GF-D8 (cell line): ENCODE results near the gene AGAP1.

Experiments used
- DNase-seq: peaks from one replicate; lab custom pipeline; 2025; lab: John Stamatoyannopoulos, UW

AGAP1 gene

DNA sequence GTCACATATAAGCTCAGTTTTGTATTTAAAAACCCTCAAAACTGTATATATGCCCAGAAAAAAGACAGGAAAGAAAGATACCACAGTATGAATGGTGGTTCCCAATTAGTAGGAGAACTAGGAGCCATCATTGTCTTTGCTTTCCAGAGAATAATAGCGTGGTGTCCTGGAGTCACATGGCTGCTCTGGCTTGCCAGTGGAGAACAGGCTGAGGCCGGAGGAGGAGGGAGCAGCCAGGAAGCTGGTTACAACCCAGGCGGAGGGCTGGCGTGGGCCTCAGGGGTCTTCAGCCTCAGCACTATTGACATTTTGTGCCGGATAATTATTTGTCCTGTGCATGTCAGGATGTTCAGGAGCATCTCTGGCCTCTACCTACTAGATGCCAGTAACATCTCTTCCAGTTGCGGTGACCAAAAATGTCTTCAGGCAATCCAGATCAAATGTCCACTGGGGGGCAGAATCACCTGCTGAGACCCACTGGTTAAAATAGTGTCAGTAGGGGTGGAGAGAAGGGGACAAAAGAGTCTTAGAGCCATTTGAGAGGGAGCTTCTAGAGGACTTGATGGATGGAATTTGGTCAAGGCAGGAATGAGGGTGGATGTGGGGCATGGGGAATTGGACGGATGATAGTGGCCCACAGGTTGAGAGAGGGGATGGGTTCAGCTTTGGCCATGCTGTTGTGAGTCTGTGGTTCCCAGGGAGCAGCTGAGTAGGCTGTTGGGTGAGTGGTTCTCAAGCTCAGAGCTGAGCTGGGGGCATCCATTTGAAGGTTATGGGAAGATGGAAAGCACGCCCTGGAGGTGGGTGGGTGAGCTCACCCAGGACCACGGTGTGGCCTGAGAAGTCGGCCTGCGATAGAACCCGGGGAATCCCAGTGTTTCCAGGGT is 144.9 kb downstream of the AGAP1 start:
- DNase-seq, result no peak

- no peak for DNase-seq
These were observed 145.6 kb downstream of the AGAP1 start for GRCh38 chr2:235639428-235639773.

DNA sequence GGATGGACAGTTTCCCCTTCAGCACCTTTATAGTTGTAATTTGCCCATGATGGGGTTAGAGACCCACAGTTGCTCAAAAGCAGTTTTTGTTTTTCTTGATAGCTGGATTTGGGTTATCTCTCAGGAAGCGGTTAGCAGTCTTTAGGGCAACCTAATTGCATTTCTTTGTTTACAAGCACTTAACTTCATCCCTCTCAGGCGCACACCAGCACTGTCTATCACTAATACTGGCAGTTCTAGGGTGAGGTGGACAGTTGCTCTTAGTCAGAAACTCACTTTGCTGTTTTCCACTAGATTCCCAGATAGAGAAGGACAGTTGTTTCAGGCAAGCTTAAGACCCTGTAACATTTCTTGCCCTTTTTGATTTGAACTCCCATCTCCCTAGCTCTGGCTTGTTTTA is 146.0 kb downstream of the AGAP1 start:
- no peak for DNase-seq

DNA sequence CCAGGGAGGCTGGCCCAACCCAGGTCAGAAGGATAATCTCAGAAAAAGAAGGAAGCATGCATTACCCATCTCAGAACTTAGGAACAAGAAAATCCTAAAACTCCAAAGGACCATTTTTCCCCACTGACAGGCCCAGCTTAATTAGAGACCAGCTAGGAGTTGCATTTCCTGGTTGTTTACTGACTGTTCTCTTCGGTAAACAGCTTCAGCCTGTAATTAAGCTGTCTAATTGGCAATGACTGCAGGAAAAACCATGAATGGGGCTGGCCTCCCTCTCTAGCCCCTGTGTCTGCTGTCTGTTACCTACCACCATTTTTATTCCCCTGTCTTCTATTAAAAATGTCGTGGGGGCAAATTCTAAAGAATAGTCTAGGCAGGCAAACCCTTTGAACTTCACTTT is 146.5 kb downstream of the AGAP1 start:
- DNase-seq, result no peak

GRCh38 chr2:235640926-235641723 is 147.3 kb downstream of the AGAP1 start:
- DNase-seq, result no peak

DNA sequence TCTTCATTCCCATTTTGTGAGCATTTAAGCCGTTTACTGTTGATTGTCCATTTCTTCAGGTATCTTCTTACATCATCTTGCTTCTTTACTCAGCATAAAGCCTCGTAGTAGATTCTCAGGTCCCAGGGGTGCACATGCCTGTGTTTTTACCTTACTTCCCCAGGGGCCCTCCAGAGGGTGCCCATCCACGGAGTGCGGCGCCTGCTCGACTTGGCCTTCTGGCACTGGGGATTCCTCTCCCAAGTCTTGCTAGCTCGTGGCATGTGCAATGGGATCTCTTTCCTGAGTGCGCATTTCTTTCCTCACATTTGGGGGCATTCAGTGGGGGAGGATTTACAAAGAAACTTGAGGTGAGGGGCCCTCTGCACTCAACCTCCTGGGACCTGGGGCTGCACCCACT is 148.1 kb downstream of the AGAP1 start:
- no peak for DNase-seq

DNA sequence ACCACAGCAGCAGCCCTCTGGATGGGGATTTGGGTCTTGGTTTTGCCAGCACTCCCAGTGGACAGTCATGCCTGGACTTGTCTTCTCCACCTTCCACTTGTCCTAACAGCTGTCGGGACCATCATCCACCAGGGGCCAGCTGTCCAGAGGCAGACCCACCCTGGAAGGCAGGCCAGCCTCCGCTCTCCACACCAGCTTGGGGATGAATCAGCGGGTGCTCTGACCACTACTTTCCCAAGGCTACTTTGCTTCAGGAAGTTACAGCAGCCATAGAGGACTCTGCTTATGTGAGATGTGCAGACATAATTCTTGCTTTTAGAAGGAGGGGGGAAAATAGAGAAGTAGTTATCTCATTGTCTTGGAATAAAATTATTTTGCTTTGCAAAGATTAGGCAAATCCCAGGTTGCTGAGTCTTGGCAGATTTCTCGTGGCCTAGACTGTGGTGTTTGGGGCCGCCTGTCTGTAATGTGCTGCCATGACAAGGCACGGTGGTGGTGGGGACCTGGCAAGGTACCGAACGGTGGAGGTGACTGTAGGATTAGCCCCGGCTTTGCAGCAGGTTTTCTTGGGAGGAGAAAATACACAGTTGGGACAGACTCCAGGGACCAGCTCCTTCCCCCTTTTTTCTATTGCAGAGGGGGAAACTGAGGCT is 148.7 kb downstream of the AGAP1 start:
- DNase-seq, result no peak

DNA sequence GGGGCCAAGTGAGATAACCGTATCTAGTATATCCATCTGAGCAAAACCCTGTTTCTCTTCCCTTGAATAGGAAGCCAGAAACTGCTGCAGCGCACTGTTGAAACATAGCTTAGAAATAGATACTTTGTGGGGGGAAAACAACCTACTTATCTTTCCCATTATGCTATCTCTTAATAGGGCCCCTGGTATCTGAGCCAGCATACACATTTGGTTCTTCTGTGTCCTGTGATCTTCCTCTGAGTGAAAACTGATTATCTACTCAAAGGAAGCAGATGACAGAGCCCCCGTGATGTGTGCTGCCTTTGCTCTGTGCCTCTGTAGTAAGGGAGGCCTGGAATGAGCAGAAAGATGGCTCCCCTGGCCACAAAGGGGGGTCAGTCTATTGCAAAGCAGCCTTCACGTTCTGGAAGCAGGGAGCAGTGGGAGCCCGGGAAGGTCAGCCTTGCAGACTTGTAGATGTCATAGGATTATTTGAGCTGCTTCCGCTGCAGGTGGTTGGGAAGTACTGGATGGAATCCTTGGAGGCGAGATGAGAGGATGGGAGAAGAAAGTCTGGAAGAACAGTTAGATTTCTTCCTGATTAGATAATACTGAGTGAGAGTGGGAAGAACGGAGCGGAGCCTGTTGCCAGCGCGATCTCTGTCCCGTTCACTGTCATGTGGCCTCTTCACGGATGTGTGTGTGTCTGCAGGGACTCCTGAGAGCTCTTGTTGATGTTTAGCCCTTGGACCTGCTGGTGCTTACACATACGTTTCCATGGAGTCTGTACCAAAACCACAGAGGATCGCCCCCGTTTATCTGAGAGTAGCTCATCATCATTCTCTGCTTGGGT is 150.1 kb downstream of the AGAP1 start:
- DNase-seq, result no peak

DNA sequence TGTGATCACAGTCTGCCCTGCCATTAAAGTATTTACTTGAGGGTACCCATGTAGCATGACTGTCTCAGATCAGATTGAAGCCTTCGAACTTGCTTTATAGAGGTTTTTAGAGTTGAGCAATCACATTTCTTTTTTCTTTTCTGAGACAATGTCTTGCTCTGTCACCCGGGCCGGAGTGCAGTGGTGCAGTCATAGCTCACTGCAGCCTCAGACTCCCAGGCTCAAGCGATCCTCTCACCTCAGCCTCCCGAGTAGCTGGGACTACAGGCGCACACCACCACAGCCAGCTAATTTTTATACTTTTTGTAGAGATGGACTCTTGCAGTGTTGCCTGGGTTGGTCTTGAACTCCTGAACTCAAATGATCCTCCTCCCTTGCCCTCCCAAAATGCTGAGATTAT is 153.4 kb downstream of the AGAP1 start:
- DNase-seq, result no peak

- DNase-seq, result no peak
These were observed 154.0 kb downstream of the AGAP1 start for GRCh38 chr2:235647877-235648276.

DNA sequence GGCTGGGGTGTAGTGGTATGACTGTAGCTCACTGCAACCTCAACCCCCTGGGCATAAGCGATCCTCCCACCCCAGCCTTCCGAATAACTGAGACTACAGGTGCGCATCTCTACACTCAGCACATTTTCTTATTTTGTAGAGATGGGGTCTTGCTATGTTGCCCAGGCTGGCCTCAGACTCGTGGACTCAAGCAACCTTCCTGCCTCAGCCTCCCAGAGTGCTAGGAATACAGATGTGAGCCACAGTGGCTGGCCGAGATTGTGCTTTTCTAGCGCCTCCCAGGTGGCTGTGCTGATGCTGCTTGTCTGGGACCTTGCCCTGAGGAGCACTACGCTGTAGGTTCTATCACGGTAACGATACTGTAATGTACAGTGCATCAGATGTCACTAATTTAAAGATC is 155.6 kb downstream of the AGAP1 start:
- DNase-seq, result no peak

GRCh38 chr2:235651643-235652042 is 157.8 kb downstream of the AGAP1 start:
- DNase-seq, result no peak

- DNase-seq, result no peak
These were observed 160.4 kb downstream of the AGAP1 start for GRCh38 chr2:235654103-235654813.

GRCh38 chr2:235658351-235659174 is 164.7 kb downstream of the AGAP1 start:
- no peak for DNase-seq

DNA sequence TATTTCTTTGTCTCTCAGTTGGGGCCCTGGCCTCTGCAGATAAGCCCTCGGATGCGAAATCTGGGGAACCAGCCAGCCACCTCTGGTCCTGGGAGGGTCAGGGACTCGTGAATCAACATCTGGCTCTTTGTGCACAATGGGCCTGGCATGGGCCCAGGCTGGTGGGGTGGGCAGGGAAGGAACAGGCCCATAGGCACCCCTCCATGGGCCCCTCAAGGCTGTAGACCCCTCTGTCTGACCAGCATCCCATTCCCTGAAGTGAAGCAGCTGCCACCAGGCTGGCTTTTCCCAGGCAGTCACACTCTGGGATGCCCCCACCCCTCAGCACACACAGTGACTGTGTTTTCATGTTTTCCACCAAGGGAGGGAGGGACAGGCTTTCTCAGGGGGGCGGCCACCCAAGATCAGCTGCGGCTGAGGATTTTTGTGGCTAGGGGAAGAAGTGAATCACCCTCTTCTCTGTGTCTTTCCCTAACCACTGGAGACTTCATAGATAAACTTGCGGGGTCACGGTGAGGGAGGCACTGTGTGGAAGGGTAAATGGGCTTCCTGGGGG is 166.0 kb downstream of the AGAP1 start:
- DNase-seq, result no peak

- DNase-seq, result no peak
These were observed 166.7 kb downstream of the AGAP1 start for GRCh38 chr2:235660484-235661082.

GRCh38 chr2:235661167-235661937 is 167.5 kb downstream of the AGAP1 start:
- no peak for DNase-seq

- DNase-seq, result no peak
These were observed 168.1 kb downstream of the AGAP1 start for GRCh38 chr2:235661952-235662351.

DNA sequence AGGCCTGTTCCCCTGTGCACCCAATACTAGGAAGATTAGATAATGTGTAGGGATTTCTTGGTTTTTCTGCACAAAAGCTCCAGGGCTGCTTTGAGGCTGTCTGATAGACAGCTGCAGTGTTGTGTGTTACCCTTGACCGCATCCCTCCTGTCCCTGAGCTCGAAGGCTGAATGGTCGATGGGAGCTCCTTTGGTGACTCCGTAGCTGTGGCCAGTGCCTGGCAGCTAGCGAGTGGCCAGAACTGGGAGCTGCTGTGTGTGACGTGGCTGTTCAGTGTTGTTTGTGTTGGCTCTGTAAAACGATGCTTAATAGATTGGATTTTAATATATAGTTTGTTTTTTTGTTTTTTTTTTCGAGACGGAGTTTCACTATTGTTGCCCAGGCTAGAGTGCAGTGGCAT is 170.0 kb downstream of the AGAP1 start:
- no peak for DNase-seq
